SK-N-SH (cell line): ENCODE results near the gene HSD17B12. TPM values are rescaled to one million over a fixed set of nuclear protein-coding genes. Genes with fewer than 3 reads are reported as not detected.

Source experiments
- CTCF ChIA-PET: fragments of 300-600, 350-600 bp; formaldehyde crosslinking; extraction: SDS; loops from one replicate; lab custom pipeline; 2021; lab: Yijun Ruan, JAX
- POLR2A ChIA-PET: fragments of 350-600 bp; sonication (Branson Sonifier 250); formaldehyde crosslinking; extraction: SDS; loops from one replicate; lab custom pipeline; 2020; ENCODE audit warnings: antibody characterized with exemption, inconsistent platforms; lab: Yijun Ruan, JAX
- DNase-seq: peaks from one replicate; pipeline ENCODE4 v3.0.0; 2012
- H2AFZ ChIP-seq: fragments of 200-600 bp; sonication (generic); 2 replicates; pipeline ENCODE4 v1.8.1; 2016; ENCODE audit warnings: antibody characterized with exemption, mild to moderate bottlenecking, low read depth
- H3F3A ChIP-seq: fragments of 200-600 bp; sonication (generic); replicated peaks from 2 replicates; pipeline ENCODE3; 2016; ENCODE audit warnings: antibody characterized with exemption, mild to moderate bottlenecking; ENCODE audit not compliant: insufficient read depth
- H3K27ac ChIP-seq, 2 experiments: fragments of 200-500 bp in 1 of 2; fragments of 200-600 bp in 1 of 2; sonication (Bioruptor generic) in 1 of 2; sonication (generic), shearing (Covaris generic) in 1 of 2; 2 replicates each; pipeline versions ENCODE4 v1.5.1 to v1.6.1; 2014 to 2016; ENCODE audit warnings: low read depth in 2 of 2, inconsistent platforms in 1 of 2, low read length in 1 of 2, mild to moderate bottlenecking in 1 of 2, mixed read lengths in 1 of 2
- H3K27me3 ChIP-seq: fragments of 200-600 bp; sonication (generic), shearing (Covaris generic); 2 replicates; pipeline ENCODE4 v1.6.1; 2016; ENCODE audit warnings: mixed run types; ENCODE audit not compliant: insufficient read depth
- H3K36me3 ChIP-seq, 2 experiments: fragments of 200-500 bp in 1 of 2; fragments of 200-600 bp in 1 of 2; sonication (Bioruptor generic) in 1 of 2; sonication (generic) in 1 of 2; replicated peaks in 1 of 2; 2 replicates each; pipeline versions ENCODE3 to v1.5.1; 2014 to 2016; ENCODE audit warnings: low read length in 1 of 2, mild to moderate bottlenecking in 1 of 2; ENCODE audit not compliant: insufficient read depth in 2 of 2, control insufficient read depth in 1 of 2
- H3K4me1 ChIP-seq, 2 experiments: fragments of 200-500 bp in 1 of 2; fragments of 200-600 bp in 1 of 2; sonication (Bioruptor generic) in 1 of 2; sonication (generic), shearing (Covaris generic) in 1 of 2; 2 replicates each; pipeline versions ENCODE4 v1.5.1 to v1.6.1; 2014 to 2016; ENCODE audit warnings: low read depth in 1 of 2, low read length in 1 of 2, mixed run types in 1 of 2; ENCODE audit not compliant: insufficient read depth in 2 of 2, control insufficient read depth in 1 of 2
- H3K4me2 ChIP-seq: fragments of 200-600 bp; sonication (generic), shearing (Covaris generic); 2 replicates; pipeline ENCODE4 v1.6.1; 2017; ENCODE audit warnings: mixed run types
- H3K4me3 ChIP-seq, 2 experiments: fragments of 200-500 bp in 1 of 2; fragments of 200-600 bp in 1 of 2; sonication (Bioruptor generic) in 1 of 2; sonication (generic), shearing (Covaris generic) in 1 of 2; 2 replicates each; pipeline versions ENCODE4 v1.5.1 to v1.8.1; 2014 to 2016; ENCODE audit warnings: low read depth in 2 of 2, inconsistent platforms in 1 of 2, low read length in 1 of 2, mild to moderate bottlenecking in 1 of 2, mixed read lengths in 1 of 2, moderate library complexity in 1 of 2
- H3K79me2 ChIP-seq: fragments of 200-600 bp; sonication (generic); 2 replicates; pipeline ENCODE4 v1.8.1; 2017; ENCODE audit warnings: mild to moderate bottlenecking; ENCODE audit not compliant: insufficient read depth
- H3K9ac ChIP-seq: fragments of 200-600 bp; sonication (generic); 2 replicates; pipeline ENCODE4 v1.6.1; 2017; ENCODE audit warnings: mixed run types
- H3K9me2 ChIP-seq: fragments of 200-600 bp; sonication (generic); 2 replicates; pipeline ENCODE4 v1.6.1; 2017; ENCODE audit warnings: mixed run types
- H3K9me3 ChIP-seq: fragments of 200-600 bp; sonication (generic); 2 replicates; pipeline ENCODE4 v1.6.1; 2017; ENCODE audit warnings: mixed run types, mild to moderate bottlenecking, moderate library complexity
- H4K20me1 ChIP-seq: fragments of 200-600 bp; sonication (generic); 2 replicates; pipeline ENCODE4 v1.6.1; 2017; ENCODE audit warnings: mild to moderate bottlenecking, mixed run types; ENCODE audit not compliant: insufficient read depth
- CTCF ChIP-seq: fragments of 200-600 bp; sonication (generic); IDR thresholded peaks from 2 replicates; pipeline ENCODE4 v1.6.1; 2017; ENCODE audit warnings: antibody characterized with exemption, mild to moderate bottlenecking, moderate library complexity
- EP300 ChIP-seq, 2 experiments: IDR thresholded peaks; 2 replicates each; pipeline versions ENCODE4 v1.4.0 to v1.6.1; 2012; ENCODE audit warnings: borderline replicate concordance in 1 of 2, low read depth in 1 of 2, low read length in 1 of 2
- EZH2phosphoT487 ChIP-seq: fragments of 200-600 bp; sonication (generic); IDR thresholded peaks from 2 replicates; pipeline ENCODE4 v1.6.1; 2017; ENCODE audit warnings: low read depth, mixed run types, mild to moderate bottlenecking, antibody characterized with exemption, moderate library complexity, borderline replicate concordance
- FOXJ3 ChIP-seq: sonication (generic); formaldehyde crosslinking; IDR thresholded peaks from 2 replicates; pipeline ENCODE4 v1.5.1; 2020; ENCODE audit warnings: mild to moderate bottlenecking, missing genetic modification reagents
- GATA2 ChIP-seq: sonication (generic); formaldehyde crosslinking; IDR thresholded peaks from 2 replicates; pipeline ENCODE4 v1.5.0; 2020; ENCODE audit warnings: mild to moderate bottlenecking, missing genetic modification reagents
- JUND ChIP-seq: IDR thresholded peaks from 2 replicates; pipeline ENCODE4 v1.4.0; 2012
- MXI1 ChIP-seq: IDR thresholded peaks from 2 replicates; pipeline ENCODE4 v1.6.1; 2012; ENCODE audit warnings: mild to moderate bottlenecking, low read depth, low read length, improper control_type of control experiment
- NFIC ChIP-seq: IDR thresholded peaks from 2 replicates; pipeline ENCODE4 v1.4.0; 2012; ENCODE audit warnings: borderline replicate concordance
- RAD21 ChIP-seq: IDR thresholded peaks from 2 replicates; pipeline ENCODE4 v1.6.1; 2012; ENCODE audit warnings: mild to moderate bottlenecking, low read length
- REST ChIP-seq: IDR thresholded peaks from 2 replicates; pipeline ENCODE4 v1.6.1; 2012; ENCODE audit warnings: mild to moderate bottlenecking, low read depth, low read length, moderate library complexity
- RXRA ChIP-seq: IDR thresholded peaks from 2 replicates; pipeline ENCODE4 v1.4.0; 2012; ENCODE audit warnings: low read depth, mild to moderate bottlenecking, borderline replicate concordance
- SIN3A ChIP-seq: IDR thresholded peaks from 2 replicates; pipeline ENCODE4 v1.6.1; 2012; ENCODE audit warnings: low read depth, mild to moderate bottlenecking, low read length, moderate library complexity, borderline replicate concordance
- SMC3 ChIP-seq: IDR thresholded peaks from 2 replicates; pipeline ENCODE4 v1.6.1; 2012; ENCODE audit warnings: low read depth, low read length, improper control_type of control experiment
- ZBTB33 ChIP-seq: IDR thresholded peaks from 2 replicates; pipeline ENCODE4 v1.4.0; 2012; ENCODE audit warnings: low read depth, borderline replicate concordance
- WGBS: methylation state at CpG from one replicate; pipeline ENCODE4 v1.1.6; 2017; ENCODE audit warnings: low lambda C conversion rate; 5-methylcytosine and 5-hydroxymethylcytosine counted together
- polyA plus RNA-seq, 3 experiments: library from polyadenylated mRNA; depleted of rRNA; stranded (reverse); fragments of >200 nt; gene quantifications; 2 replicates each; pipeline ENCODE4 v1.2.3, GENCODE V29; 2012

HSD17B12 gene
- polyA plus RNA-seq, 1 of the 3 experiments (the other 2 are of a cell fraction) = 19.7 TPM

- ChIA-PET CTCF (interaction anchor here (0.6 to 2.3 kb wide), 13 partner anchors 8 to 439 kb away, joined by 3 to 24 read pairs (median 5); no protein-coding TSS in a partner anchor), POLR2A (interaction anchor here (0.5 kb wide), 1 partner anchor 75 kb away, joined by 3 read pairs; no protein-coding TSS in a partner anchor)
- Histone ChIP-seq H3K79me2 (peaks cover 23% of the 10 kb centered on the region), H3F3A (no peaks in the 10 kb centered on the region), H3K27me3 (no peaks in the 10 kb centered on the region), H3K9ac (no peak overlapping the region), H3K36me3 (no peaks in the 10 kb centered on the region), H3K4me2 (no peak overlapping the region), H3K4me3 (no peak overlapping the region), H2AFZ (no peak overlapping the region), H3K9me2 (no peaks in the 10 kb centered on the region), H3K9me3 (no peaks in the 10 kb centered on the region), H4K20me1 (0 out of 2 replicates have a peak, but pooled peaks cover 2% of the 10 kb centered on the region), H3K27ac (no peak overlapping the region), H3K4me1 (no peaks in the 10 kb centered on the region)
- WGBS = 59% methylated on average over 4 of the region's 4 CpGs
- TF ChIP-seq CTCF (peak; percentile 38), SMC3 (peak; percentile 37; the same call in 1 of the 2 replicates), RXRA (no peak), RAD21 (peak; percentile 66), FOXJ3 (CRISPR knock-in tag) (no peak), EZH2phosphoT487 (no peak)
- DNase-seq = peak; percentile 30
These were observed 28.2 kb downstream of the HSD17B12 start for GRCh38 chr11:43708776-43709175.

GRCh38 chr11:43709689-43710088 is 29.2 kb downstream of the HSD17B12 start:
- ChIA-PET CTCF (interaction anchor here (2.3 kb wide), 1 partner anchor 134 kb away, joined by 24 read pairs; no protein-coding TSS in a partner anchor), POLR2A (no interaction called here)
- WGBS = 50% methylated on average over 1 of the region's 1 CpG
- Histone ChIP-seq H4K20me1 (no peaks in the 10 kb centered on the region), H3K4me3 (no peak overlapping the region), H3K36me3 (no peaks in the 10 kb centered on the region), H3F3A (no peaks in the 10 kb centered on the region), H2AFZ (no peak overlapping the region), H3K79me2 (peaks cover 23% of the 10 kb centered on the region), H3K9ac (no peak overlapping the region), H3K27ac (no peak overlapping the region), H3K9me3 (no peaks in the 10 kb centered on the region), H3K4me1 (no peaks in the 10 kb centered on the region), H3K4me2 (no peak overlapping the region), H3K27me3 (no peaks in the 10 kb centered on the region), H3K9me2 (no peaks in the 10 kb centered on the region)
- DNase-seq = no peak
- TF ChIP-seq EP300 (IDR thresholded peaks at IDR 0.05; ENCODE audit: borderline replicate concordance in 1 of 2, low read depth in 1 of 2, low read length in 1 of 2) = no peak
- TF ChIP-seq SIN3A = no peak
- TF ChIP-seq MXI1 = no peak
- TF ChIP-seq CTCF = no peak
- TF ChIP-seq RAD21 = no peak
- TF ChIP-seq RXRA = no peak
- no peak for TF ChIP-seq SMC3
- no peak for TF ChIP-seq JUND
- TF ChIP-seq ZBTB33 = no peak
- no peak for TF ChIP-seq NFIC
- no peak for TF ChIP-seq GATA2 (CRISPR knock-in tag)
- TF ChIP-seq REST = no peak
